ENCODE measurements around the gene MBNL2. TPM values are rescaled to one million over a fixed set of nuclear protein-coding genes. Genes with fewer than 3 reads are reported as not detected.

The MBNL2 gene
- total and polyA plus RNA-seq, 4 donors = 13.3 to 108 (median 39.3) TPM

GRCh38 chr13:97425590-97425989 is 203.5 kb downstream of the MBNL2 start:
- Histone ChIP-seq H3K36me3 (ENCODE audit: control insufficient read depth in 4 of 4, insufficient read depth in 4 of 4, low read length in 4 of 4) (no peaks in the 10 kb centered on the region), H3K27me3 (ENCODE audit: control insufficient read depth in 3 of 3, insufficient read depth in 3 of 3, low read length in 2 of 3) (no peaks in the 10 kb centered on the region), H3K4me1 (ENCODE audit: control insufficient read depth in 5 of 5, insufficient read depth in 5 of 5, low read length in 5 of 5) (peaks cover 0 to 11% (median 8%) of the 10 kb centered on the region in 5 donors), H3K4me3 (no peak overlapping the region), H3K27ac (ENCODE audit: low read depth in 1 of 2, low read length in 1 of 2) (no peak overlapping the region), H3K9ac (ENCODE audit: insufficient read depth in 1 of 2, low read length in 2 of 2) (no peak overlapping the region), H3K9me3 (ENCODE audit: control insufficient read depth in 4 of 4, insufficient read depth in 3 of 4, low read length in 3 of 4) (no peaks in the 10 kb centered on the region)
- DNase-seq (no peak), ATAC-seq (ENCODE audit: insufficient read depth, low FRiP score) (no peak)
- 82 to 92% methylated on average over 2 of the region's 2 CpGs for WGBS, 2 donors
- TF ChIP-seq, protein P1, sequence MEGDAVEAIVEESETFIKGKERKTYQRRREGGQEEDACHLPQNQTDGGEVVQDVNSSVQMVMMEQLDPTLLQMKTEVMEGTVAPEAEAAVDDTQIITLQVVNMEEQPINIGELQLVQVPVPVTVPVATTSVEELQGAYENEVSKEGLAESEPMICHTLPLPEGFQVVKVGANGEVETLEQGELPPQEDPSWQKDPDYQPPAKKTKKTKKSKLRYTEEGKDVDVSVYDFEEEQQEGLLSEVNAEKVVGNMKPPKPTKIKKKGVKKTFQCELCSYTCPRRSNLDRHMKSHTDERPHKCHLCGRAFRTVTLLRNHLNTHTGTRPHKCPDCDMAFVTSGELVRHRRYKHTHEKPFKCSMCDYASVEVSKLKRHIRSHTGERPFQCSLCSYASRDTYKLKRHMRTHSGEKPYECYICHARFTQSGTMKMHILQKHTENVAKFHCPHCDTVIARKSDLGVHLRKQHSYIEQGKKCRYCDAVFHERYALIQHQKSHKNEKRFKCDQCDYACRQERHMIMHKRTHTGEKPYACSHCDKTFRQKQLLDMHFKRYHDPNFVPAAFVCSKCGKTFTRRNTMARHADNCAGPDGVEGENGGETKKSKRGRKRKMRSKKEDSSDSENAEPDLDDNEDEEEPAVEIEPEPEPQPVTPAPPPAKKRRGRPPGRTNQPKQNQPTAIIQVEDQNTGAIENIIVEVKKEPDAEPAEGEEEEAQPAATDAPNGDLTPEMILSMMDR (IDR thresholded peaks at IDR 0.05; ENCODE audit: control extremely low read depth, extremely low read depth) = no peak

GRCh38 chr13:97426695-97427094 is 204.6 kb downstream of the MBNL2 start:
- peaks cover 0 to 21% (median 8%) of the 10 kb centered on the region in 5 donors for H3K4me1 ChIP-seq (ENCODE audit: control insufficient read depth in 5 of 5, insufficient read depth in 5 of 5, low read length in 5 of 5)
- TF ChIP-seq, protein P1 (IDR thresholded peaks at IDR 0.05; ENCODE audit: control extremely low read depth, extremely low read depth) = no peak
- no peak overlapping the region for H3K9ac ChIP-seq (ENCODE audit: insufficient read depth in 1 of 2, low read length in 2 of 2)
- 86 to 94% methylated on average over 3 of the region's 3 CpGs for WGBS, 2 donors
- ATAC-seq (ENCODE audit: insufficient read depth, low FRiP score) (no peak), DNase-seq (no peak)
- no peak overlapping the region for H3K27ac ChIP-seq (ENCODE audit: low read depth in 1 of 2, low read length in 1 of 2)
- H3K36me3 ChIP-seq (ENCODE audit: control insufficient read depth in 4 of 4, insufficient read depth in 4 of 4, low read length in 4 of 4) = no peaks in the 10 kb centered on the region
- H3K9me3 ChIP-seq (ENCODE audit: control insufficient read depth in 4 of 4, insufficient read depth in 3 of 4, low read length in 3 of 4) = no peaks in the 10 kb centered on the region
- H3K4me3 ChIP-seq = no peak overlapping the region
- H3K27me3 ChIP-seq (ENCODE audit: control insufficient read depth in 3 of 3, insufficient read depth in 3 of 3, low read length in 2 of 3) = no peaks in the 10 kb centered on the region

DNA sequence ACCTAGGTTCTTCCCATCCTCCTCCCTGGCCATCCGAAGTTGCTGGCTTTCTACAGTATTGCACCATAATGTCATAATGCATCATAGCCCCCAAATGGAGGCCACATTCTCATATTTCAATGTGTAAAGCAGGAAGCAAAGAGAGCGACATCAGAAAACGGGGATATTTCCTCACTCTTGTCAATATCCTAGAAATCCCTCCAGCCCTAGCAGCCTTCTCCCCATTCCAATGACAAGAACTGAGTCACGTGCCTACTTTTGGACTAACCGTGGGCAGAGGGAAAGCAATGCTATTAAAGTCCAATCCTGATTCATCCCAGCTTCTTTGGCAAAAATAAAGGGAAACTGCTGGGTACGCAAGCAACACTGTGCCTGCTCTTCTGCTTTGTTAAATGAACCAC is 207.5 kb downstream of the MBNL2 start:
- peak; percentile 49 to 81 (median 71) for DNase-seq
- H3K27ac ChIP-seq (ENCODE audit: low read depth in 1 of 2, low read length in 1 of 2) = peak overlapping the region in 1 of 2 donors; percentile 10

More for the DNA sequence above, 207.5 kb downstream of the MBNL2 start:
- no peaks in the 10 kb centered on the region for H3K27me3 ChIP-seq (ENCODE audit: control insufficient read depth in 3 of 3, insufficient read depth in 3 of 3, low read length in 2 of 3)
- TF ChIP-seq, protein P1 (IDR thresholded peaks at IDR 0.05; ENCODE audit: control extremely low read depth, extremely low read depth) = no peak
- no peak for ATAC-seq (ENCODE audit: insufficient read depth, low FRiP score)
- H3K36me3 ChIP-seq (ENCODE audit: control insufficient read depth in 4 of 4, insufficient read depth in 4 of 4, low read length in 4 of 4) = no peaks in the 10 kb centered on the region
- peaks cover 0 to 28% (median 0%) of the 10 kb centered on the region in 5 donors for H3K4me1 ChIP-seq (ENCODE audit: control insufficient read depth in 5 of 5, insufficient read depth in 5 of 5, low read length in 5 of 5)
- no peak overlapping the region for H3K4me3 ChIP-seq
- H3K9me3 ChIP-seq (ENCODE audit: control insufficient read depth in 4 of 4, insufficient read depth in 3 of 4, low read length in 3 of 4) = no peaks in the 10 kb centered on the region
- 57 to 61% methylated on average over 6 of the region's 6 CpGs for WGBS, 2 donors
- peak overlapping the region; percentile 55 to 73 for H3K9ac ChIP-seq (ENCODE audit: insufficient read depth in 1 of 2, low read length in 2 of 2)
